ENCODE data around the gene TPRG1. TPM values are rescaled to one million over a fixed set of nuclear protein-coding genes. Genes with fewer than 3 reads are reported as not detected.

Gene TPRG1
- total RNA-seq, 1 donor from 2014 or later, result 0.18 TPM

DNA sequence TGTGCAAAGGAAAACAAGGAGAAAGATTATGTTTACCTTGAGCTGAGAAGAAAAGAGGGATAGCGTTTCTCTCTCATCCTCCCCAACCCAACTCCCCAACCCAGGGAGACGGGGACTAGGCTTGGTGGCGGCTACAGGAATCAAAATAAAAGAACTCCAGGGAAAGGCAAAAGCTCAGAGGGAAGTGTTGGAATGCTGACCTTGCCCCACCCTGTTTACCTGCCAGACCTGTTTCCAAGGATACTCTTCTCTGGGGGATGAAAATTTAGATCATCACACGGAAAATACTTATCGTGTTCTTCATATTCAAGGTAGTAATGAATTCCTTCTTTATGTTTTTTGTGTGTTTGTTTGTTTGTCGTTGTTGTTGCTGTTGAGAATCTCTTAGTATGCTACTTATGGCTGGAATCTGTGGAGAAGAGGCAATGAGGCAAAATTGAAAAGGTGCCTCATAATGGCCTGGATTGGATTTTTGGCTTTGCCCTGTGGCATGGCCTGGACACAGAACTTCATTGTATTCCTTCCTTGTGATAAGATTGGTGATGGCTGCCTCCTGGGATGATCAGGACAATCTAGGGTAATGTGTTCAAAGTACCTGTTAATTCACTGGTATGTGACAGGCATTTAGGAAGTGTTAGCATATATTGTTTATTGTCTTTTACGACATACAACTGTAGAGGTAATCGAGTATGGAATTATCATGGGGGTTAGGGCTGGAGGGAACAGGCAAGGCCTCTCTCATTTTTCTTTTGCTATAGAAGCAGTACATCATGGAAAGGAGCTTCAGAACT lies 11.1 kb upstream of the TPRG1 start:
- H3K9me3 Mint-ChIP-seq, result no peaks in the 10 kb centered on the region
- CTCF ChIA-PET, result interaction anchor here (0.6 kb wide), 1 partner anchor 47 kb away, joined by 4 read pairs; no protein-coding TSS in a partner anchor
- no peak for DNase-seq
- intact Hi-C loops (cut with micrococcal nuclease), result no loop called here
- POLR2A ChIA-PET, result no interaction called here
- H3K27ac Mint-ChIP-seq, result no peak overlapping the region
- peaks cover 16% of the 10 kb centered on the region for H3K27me3 Mint-ChIP-seq
- ATAC-seq (ENCODE audit: low read depth), result no peak
- H3K36me3 Mint-ChIP-seq (ENCODE audit: low read depth), result no peaks in the 10 kb centered on the region
- H3K4me3 Mint-ChIP-seq, result no peak overlapping the region
- TF ChIP-seq, protein P1, sequence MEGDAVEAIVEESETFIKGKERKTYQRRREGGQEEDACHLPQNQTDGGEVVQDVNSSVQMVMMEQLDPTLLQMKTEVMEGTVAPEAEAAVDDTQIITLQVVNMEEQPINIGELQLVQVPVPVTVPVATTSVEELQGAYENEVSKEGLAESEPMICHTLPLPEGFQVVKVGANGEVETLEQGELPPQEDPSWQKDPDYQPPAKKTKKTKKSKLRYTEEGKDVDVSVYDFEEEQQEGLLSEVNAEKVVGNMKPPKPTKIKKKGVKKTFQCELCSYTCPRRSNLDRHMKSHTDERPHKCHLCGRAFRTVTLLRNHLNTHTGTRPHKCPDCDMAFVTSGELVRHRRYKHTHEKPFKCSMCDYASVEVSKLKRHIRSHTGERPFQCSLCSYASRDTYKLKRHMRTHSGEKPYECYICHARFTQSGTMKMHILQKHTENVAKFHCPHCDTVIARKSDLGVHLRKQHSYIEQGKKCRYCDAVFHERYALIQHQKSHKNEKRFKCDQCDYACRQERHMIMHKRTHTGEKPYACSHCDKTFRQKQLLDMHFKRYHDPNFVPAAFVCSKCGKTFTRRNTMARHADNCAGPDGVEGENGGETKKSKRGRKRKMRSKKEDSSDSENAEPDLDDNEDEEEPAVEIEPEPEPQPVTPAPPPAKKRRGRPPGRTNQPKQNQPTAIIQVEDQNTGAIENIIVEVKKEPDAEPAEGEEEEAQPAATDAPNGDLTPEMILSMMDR (IDR thresholded peaks at IDR 0.05), result no peak
- H3K4me1 Mint-ChIP-seq, result no peaks in the 10 kb centered on the region

- Mint-ChIP-seq H3K36me3 (ENCODE audit: low read depth) (no peaks in the 10 kb centered on the region), H3K4me1 (no peaks in the 10 kb centered on the region)
- CTCF ChIA-PET, result interaction anchor here (0.7 kb wide), 1 partner anchor 207 kb away, joined by 3 read pairs; no protein-coding TSS in a partner anchor
Observed at GRCh38 chr3:189165092-189165612, 6.6 kb upstream of the TPRG1 start.

DNA sequence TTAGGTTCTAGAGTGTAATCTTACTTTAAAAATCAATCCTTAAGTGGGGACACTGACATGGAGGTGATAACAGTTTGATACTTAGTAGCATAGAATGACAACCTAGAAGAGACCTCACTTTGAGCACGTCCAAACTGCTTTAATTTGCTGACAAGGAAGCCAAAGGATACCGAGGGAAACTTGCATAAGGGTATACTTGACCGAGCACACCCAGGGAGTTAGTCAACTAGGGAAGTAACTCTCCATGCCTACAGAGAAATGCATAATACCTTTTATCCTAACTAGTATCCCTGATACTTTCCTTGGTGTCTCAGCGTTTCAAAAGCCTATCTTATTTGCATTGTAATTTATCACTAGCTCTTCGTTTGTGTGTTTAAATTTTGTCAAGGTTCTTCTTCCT lies 5.5 kb upstream of the TPRG1 start:
- Mint-ChIP-seq H3K9me3 (no peaks in the 10 kb centered on the region), H3K4me1 (no peaks in the 10 kb centered on the region), H3K27me3 (peaks cover 5% of the 10 kb centered on the region), H3K27ac (no peak overlapping the region), H3K4me3 (no peak overlapping the region), H3K36me3 (ENCODE audit: low read depth) (no peaks in the 10 kb centered on the region)
- ChIA-PET POLR2A (no interaction called here), CTCF (no interaction called here)
- intact Hi-C loops (cut with micrococcal nuclease), result no loop called here
- ATAC-seq (ENCODE audit: low read depth) (no peak), DNase-seq (no peak)
- TF ChIP-seq, protein P1 (IDR thresholded peaks at IDR 0.05), result no peak

More at GRCh38 chr3:189165092-189165612, 6.6 kb upstream of the TPRG1 start:
- H3K9me3 Mint-ChIP-seq, result no peaks in the 10 kb centered on the region
- peaks cover 5% of the 10 kb centered on the region for H3K27me3 Mint-ChIP-seq
- no peak overlapping the region for H3K27ac Mint-ChIP-seq
- TF ChIP-seq, protein P1 (IDR thresholded peaks at IDR 0.05), result no peak
- H3K4me3 Mint-ChIP-seq, result no peak overlapping the region
- intact Hi-C loops (cut with micrococcal nuclease), result no loop called here
- no peak for DNase-seq
- no peak for ATAC-seq (ENCODE audit: low read depth)
- POLR2A ChIA-PET, result no interaction called here

DNA sequence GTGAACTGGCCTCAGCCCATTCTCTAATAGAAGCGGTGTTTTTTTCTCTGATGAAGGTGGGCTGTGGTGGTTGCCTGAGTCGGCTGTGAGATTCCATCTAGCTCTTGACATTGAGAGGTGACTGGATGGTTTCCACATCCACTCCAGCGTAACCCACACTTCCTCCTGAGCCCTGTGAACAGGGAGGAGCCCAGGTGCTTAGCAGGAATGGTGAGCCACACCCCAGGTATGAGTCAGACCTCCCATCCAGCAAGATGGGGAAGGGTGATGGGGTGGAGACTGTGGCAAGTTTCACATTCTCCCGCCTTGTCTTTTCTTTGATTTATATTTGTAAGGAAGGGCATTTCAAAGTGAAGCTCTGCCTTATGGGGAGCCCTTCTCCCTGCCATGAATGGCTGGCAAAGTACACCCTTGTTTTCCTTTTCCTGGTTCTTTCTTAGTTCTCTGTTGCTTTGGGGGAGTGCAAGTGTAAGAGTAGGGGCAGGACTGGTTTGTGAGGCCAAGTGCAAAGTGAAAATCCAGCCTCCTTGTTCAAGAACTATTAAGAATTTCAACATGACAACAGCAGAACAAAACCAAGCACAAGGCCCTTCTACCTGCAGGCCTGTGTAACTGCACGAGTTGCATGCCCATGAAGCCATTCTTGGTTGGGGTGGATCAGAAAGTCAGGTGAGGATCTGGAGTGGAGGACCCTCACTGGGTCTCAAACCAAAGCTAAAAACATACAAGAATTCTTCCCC lies 4.6 kb upstream of the TPRG1 start:
- CTCF ChIA-PET, result no interaction called here
- TF ChIP-seq, protein P1 (IDR thresholded peaks at IDR 0.05), result no peak
- peaks cover 2% of the 10 kb centered on the region for H3K27me3 Mint-ChIP-seq
- intact Hi-C loops (cut with micrococcal nuclease), result no loop called here
- ATAC-seq (ENCODE audit: low read depth) (no peak), DNase-seq (no peak)
- POLR2A ChIA-PET, result no interaction called here
- H3K36me3 Mint-ChIP-seq (ENCODE audit: low read depth), result no peaks in the 10 kb centered on the region
- H3K4me1 Mint-ChIP-seq, result no peaks in the 10 kb centered on the region
- no peak overlapping the region for H3K27ac Mint-ChIP-seq
- H3K9me3 Mint-ChIP-seq, result no peaks in the 10 kb centered on the region
- H3K4me3 Mint-ChIP-seq, result no peak overlapping the region

GRCh38 chr3:189168711-189169110 lies 3.1 kb upstream of the TPRG1 start:
- ATAC-seq (ENCODE audit: low read depth), result no peak
- DNase-seq, result no peak
- no peaks in the 10 kb centered on the region for H3K4me1 Mint-ChIP-seq
- no peaks in the 10 kb centered on the region for H3K36me3 Mint-ChIP-seq (ENCODE audit: low read depth)
- intact Hi-C loops (cut with micrococcal nuclease), result no loop called here
- H3K4me3 Mint-ChIP-seq, result no peak overlapping the region
- no peaks in the 10 kb centered on the region for H3K27me3 Mint-ChIP-seq
- ChIA-PET POLR2A (no interaction called here), CTCF (no interaction called here)
- no peaks in the 10 kb centered on the region for H3K9me3 Mint-ChIP-seq
- TF ChIP-seq, protein P1 (IDR thresholded peaks at IDR 0.05), result no peak
- H3K27ac Mint-ChIP-seq, result no peak overlapping the region

All from activated B cell treated with CpG ODN at 0.5 μM for 24 hours (primary cell).